Astrocyte (in vitro differentiated cells and primary cell): Measurements from ENCODE around the gene GLB1L2. TPM values are rescaled to one million over a fixed set of nuclear protein-coding genes. Genes with fewer than 3 reads are reported as not detected.

Experiments
- DNase-seq: peaks from one replicate; pipeline ENCODE4 v3.0.0-alpha.2; 2010; ENCODE audit warnings: low read depth
- FAIRE-seq: peaks from 2 replicates; lab custom pipeline; 2011; peaks lifted over from hg19 to GRCh38; lab: Jason Lieb, UNC
- H2AFZ ChIP-seq: 2 replicates; pipeline ENCODE4 v1.6.0; 2012; ENCODE audit warnings: low read depth, low read length, inconsistent platforms
- H3K27ac ChIP-seq: 2 replicates; pipeline ENCODE4 v1.5.1; 2011; ENCODE audit warnings: low read depth, low read length, inconsistent platforms
- H3K27me3 ChIP-seq: 2 replicates; pipeline ENCODE4 v1.6.0; 2011; ENCODE audit warnings: low read length, inconsistent platforms; ENCODE audit not compliant: insufficient read depth
- H3K36me3 ChIP-seq: 2 replicates; pipeline ENCODE4 v1.5.1; 2011; ENCODE audit warnings: low read length, inconsistent platforms; ENCODE audit not compliant: insufficient read depth
- H3K4me1 ChIP-seq: 2 replicates; pipeline ENCODE4 v1.5.1; 2011; ENCODE audit warnings: low read length, inconsistent platforms; ENCODE audit not compliant: insufficient read depth
- H3K4me2 ChIP-seq: 2 replicates; pipeline ENCODE4 v1.6.0; 2012; ENCODE audit warnings: low read length, inconsistent platforms
- H3K4me3 ChIP-seq: 2 replicates; pipeline ENCODE4 v1.5.1; 2011; ENCODE audit warnings: low read depth, mild to moderate bottlenecking, low read length, inconsistent platforms; ENCODE audit not compliant: insufficient read depth
- H3K79me2 ChIP-seq: 2 replicates; pipeline ENCODE4 v1.6.0; 2012; ENCODE audit warnings: mild to moderate bottlenecking, low read length, inconsistent platforms; ENCODE audit not compliant: insufficient read depth
- H3K9ac ChIP-seq: 2 replicates; pipeline ENCODE4 v1.6.0; 2012; ENCODE audit warnings: mild to moderate bottlenecking, low read length, inconsistent platforms
- H3K9me3 ChIP-seq: 2 replicates; pipeline ENCODE4 v1.5.1; 2012; ENCODE audit warnings: low read depth, mild to moderate bottlenecking, low read length, inconsistent platforms; ENCODE audit not compliant: insufficient read depth
- H4K20me1 ChIP-seq: 2 replicates; pipeline ENCODE4 v1.6.0; 2012; ENCODE audit warnings: low read length, inconsistent platforms; ENCODE audit not compliant: insufficient read depth
- H3K27ac Mint-ChIP-seq: one replicate; pipeline ENCODE4 v1.8.0; 2021; ENCODE audit warnings: mild to moderate bottlenecking, mixed read lengths; ENCODE audit not compliant: unreplicated experiment
- H3K27me3 Mint-ChIP-seq: one replicate; pipeline ENCODE4 v1.8.0; 2021; ENCODE audit warnings: low read depth, mixed read lengths; ENCODE audit not compliant: unreplicated experiment
- H3K36me3 Mint-ChIP-seq: one replicate; pipeline ENCODE4 v1.8.0; 2021; ENCODE audit warnings: low read depth, mixed read lengths; ENCODE audit not compliant: unreplicated experiment
- H3K4me1 Mint-ChIP-seq: one replicate; pipeline ENCODE4 v1.8.0; 2021; ENCODE audit warnings: low read depth, mixed read lengths; ENCODE audit not compliant: unreplicated experiment
- H3K4me3 Mint-ChIP-seq: one replicate; pipeline ENCODE4 v1.8.0; 2021; ENCODE audit warnings: mild to moderate bottlenecking, moderate library complexity, mixed read lengths; ENCODE audit not compliant: unreplicated experiment
- H3K9me3 Mint-ChIP-seq: one replicate; pipeline ENCODE4 v1.8.0; 2021; ENCODE audit warnings: mild to moderate bottlenecking, mixed read lengths; ENCODE audit not compliant: unreplicated experiment
- CTCF ChIP-seq: IDR thresholded peaks from 2 replicates; pipeline ENCODE4 v1.5.1; 2011; ENCODE audit warnings: low read depth, mild to moderate bottlenecking, inconsistent platforms, low read length, moderate library complexity; ENCODE audit not compliant: insufficient read depth
- EZH2 ChIP-seq: IDR thresholded peaks from 2 replicates; pipeline ENCODE4 v1.6.1; 2012; ENCODE audit warnings: mild to moderate bottlenecking, low read length, inconsistent platforms; ENCODE audit not compliant: insufficient read depth
- total RNA-seq: library from RNA; stranded (reverse); gene quantifications from 2 replicates; pipeline ENCODE4 v1.2.1, GENCODE V29; 2021

Gene GLB1L2
- total RNA-seq, 1 donor from 2014 or later: 2.8 TPM

GRCh38 chr11:134338068-134338467 lies 6.3 kb downstream of the GLB1L2 start:
- Mint-ChIP-seq H3K36me3 (no peaks in the 10 kb centered on the region), H3K27ac (no peak overlapping the region), H3K4me1 (no peaks in the 10 kb centered on the region), H3K4me3 (no peak overlapping the region), H3K27me3 (peaks cover 31% of the 10 kb centered on the region), H3K9me3 (no peaks in the 10 kb centered on the region)
- H3K9me3 ChIP-seq: no peaks in the 10 kb centered on the region
- H3K4me3 ChIP-seq: no peak overlapping the region
- H3K79me2 ChIP-seq: no peaks in the 10 kb centered on the region
- H3K36me3 ChIP-seq: no peaks in the 10 kb centered on the region
- no peak overlapping the region for H3K27ac ChIP-seq
- FAIRE-seq (no peak), DNase-seq (no peak)
- H3K4me2 ChIP-seq: no peak overlapping the region
- H4K20me1 ChIP-seq: no peaks in the 10 kb centered on the region
- H3K27me3 ChIP-seq: no peaks in the 10 kb centered on the region
- TF ChIP-seq CTCF (no peak), EZH2 (no peak)
- H3K4me1 ChIP-seq: no peaks in the 10 kb centered on the region
- H2AFZ ChIP-seq: no peak overlapping the region
- no peak overlapping the region for H3K9ac ChIP-seq

GRCh38 chr11:134338654-134339053 lies 6.9 kb downstream of the GLB1L2 start:
- H3K4me3 ChIP-seq: no peak overlapping the region
- H3K4me3 Mint-ChIP-seq: no peak overlapping the region
- DNase-seq (no peak), FAIRE-seq (no peak)
- no peak overlapping the region for H2AFZ ChIP-seq
- no peaks in the 10 kb centered on the region for H3K36me3 ChIP-seq
- H3K4me2 ChIP-seq: no peak overlapping the region
- H3K4me1 ChIP-seq: no peaks in the 10 kb centered on the region
- no peak overlapping the region for H3K27ac ChIP-seq
- H3K9ac ChIP-seq: no peak overlapping the region
- TF ChIP-seq EZH2 (no peak), CTCF (no peak)
- no peaks in the 10 kb centered on the region for H3K27me3 ChIP-seq
- peaks cover 25% of the 10 kb centered on the region for H3K27me3 Mint-ChIP-seq
- H3K4me1 Mint-ChIP-seq: peaks cover 4% of the 10 kb centered on the region
- H3K36me3 Mint-ChIP-seq: no peaks in the 10 kb centered on the region
- H3K9me3 Mint-ChIP-seq: no peaks in the 10 kb centered on the region
- no peaks in the 10 kb centered on the region for H3K79me2 ChIP-seq
- no peaks in the 10 kb centered on the region for H3K9me3 ChIP-seq
- no peaks in the 10 kb centered on the region for H4K20me1 ChIP-seq
- no peak overlapping the region for H3K27ac Mint-ChIP-seq

GRCh38 chr11:134339756-134340155 lies 8.0 kb downstream of the GLB1L2 start:
- no peak for FAIRE-seq
- Histone ChIP-seq H3K79me2 (no peaks in the 10 kb centered on the region), H3K27me3 (no peaks in the 10 kb centered on the region), H3K27ac (no peak overlapping the region), H3K4me3 (no peak overlapping the region), H3K9me3 (no peaks in the 10 kb centered on the region), H2AFZ (no peak overlapping the region), H3K36me3 (no peaks in the 10 kb centered on the region), H3K9ac (no peak overlapping the region), H4K20me1 (no peaks in the 10 kb centered on the region), H3K4me2 (no peak overlapping the region), H3K4me1 (no peaks in the 10 kb centered on the region)
- H3K4me1 Mint-ChIP-seq: peaks cover 7% of the 10 kb centered on the region
- no peaks in the 10 kb centered on the region for H3K36me3 Mint-ChIP-seq
- H3K27me3 Mint-ChIP-seq: peaks cover 25% of the 10 kb centered on the region
- no peak for TF ChIP-seq CTCF
- TF ChIP-seq EZH2: no peak
- H3K9me3 Mint-ChIP-seq: no peaks in the 10 kb centered on the region
- H3K27ac Mint-ChIP-seq: no peak overlapping the region
- no peak for DNase-seq
- no peak overlapping the region for H3K4me3 Mint-ChIP-seq
